SK-N-SH (cell line): ENCODE measurements around the gene MMD. TPM values are rescaled to one million over a fixed set of nuclear protein-coding genes. Genes with fewer than 3 reads are reported as not detected.
"Not testable (repeated sequence)": the region's sequence is repeated elsewhere in the genome, so short reads cannot be mapped to it uniquely, and the experiment has no call there.

ENCODE experiments used
- CTCF ChIA-PET: fragments of 300-600, 350-600 bp; formaldehyde crosslinking; extraction: SDS; loops from one replicate; lab custom pipeline; 2021; lab: Yijun Ruan, JAX
- POLR2A ChIA-PET: fragments of 350-600 bp; sonication (Branson Sonifier 250); formaldehyde crosslinking; extraction: SDS; loops from one replicate; lab custom pipeline; 2020; ENCODE audit warnings: antibody characterized with exemption, inconsistent platforms; lab: Yijun Ruan, JAX
- DNase-seq: peaks from one replicate; pipeline ENCODE4 v3.0.0; 2012
- H2AFZ ChIP-seq: fragments of 200-600 bp; sonication (generic); 2 replicates; pipeline ENCODE4 v1.8.1; 2016; ENCODE audit warnings: antibody characterized with exemption, mild to moderate bottlenecking, low read depth
- H3F3A ChIP-seq: fragments of 200-600 bp; sonication (generic); replicated peaks from 2 replicates; pipeline ENCODE3; 2016; ENCODE audit warnings: antibody characterized with exemption, mild to moderate bottlenecking; ENCODE audit not compliant: insufficient read depth
- H3K27ac ChIP-seq, 2 experiments: fragments of 200-500 bp in 1 of 2; fragments of 200-600 bp in 1 of 2; sonication (Bioruptor generic) in 1 of 2; sonication (generic), shearing (Covaris generic) in 1 of 2; 2 replicates each; pipeline versions ENCODE4 v1.5.1 to v1.6.1; 2014 to 2016; ENCODE audit warnings: low read depth in 2 of 2, inconsistent platforms in 1 of 2, low read length in 1 of 2, mild to moderate bottlenecking in 1 of 2, mixed read lengths in 1 of 2
- H3K27me3 ChIP-seq: fragments of 200-600 bp; sonication (generic), shearing (Covaris generic); 2 replicates; pipeline ENCODE4 v1.6.1; 2016; ENCODE audit warnings: mixed run types; ENCODE audit not compliant: insufficient read depth
- H3K36me3 ChIP-seq, 2 experiments: fragments of 200-500 bp in 1 of 2; fragments of 200-600 bp in 1 of 2; sonication (Bioruptor generic) in 1 of 2; sonication (generic) in 1 of 2; replicated peaks in 1 of 2; 2 replicates each; pipeline versions ENCODE3 to v1.5.1; 2014 to 2016; ENCODE audit warnings: low read length in 1 of 2, mild to moderate bottlenecking in 1 of 2; ENCODE audit not compliant: insufficient read depth in 2 of 2, control insufficient read depth in 1 of 2
- H3K4me1 ChIP-seq, 2 experiments: fragments of 200-500 bp in 1 of 2; fragments of 200-600 bp in 1 of 2; sonication (Bioruptor generic) in 1 of 2; sonication (generic), shearing (Covaris generic) in 1 of 2; 2 replicates each; pipeline versions ENCODE4 v1.5.1 to v1.6.1; 2014 to 2016; ENCODE audit warnings: low read depth in 1 of 2, low read length in 1 of 2, mixed run types in 1 of 2; ENCODE audit not compliant: insufficient read depth in 2 of 2, control insufficient read depth in 1 of 2
- H3K4me2 ChIP-seq: fragments of 200-600 bp; sonication (generic), shearing (Covaris generic); 2 replicates; pipeline ENCODE4 v1.6.1; 2017; ENCODE audit warnings: mixed run types
- H3K4me3 ChIP-seq, 2 experiments: fragments of 200-500 bp in 1 of 2; fragments of 200-600 bp in 1 of 2; sonication (Bioruptor generic) in 1 of 2; sonication (generic), shearing (Covaris generic) in 1 of 2; 2 replicates each; pipeline versions ENCODE4 v1.5.1 to v1.8.1; 2014 to 2016; ENCODE audit warnings: low read depth in 2 of 2, inconsistent platforms in 1 of 2, low read length in 1 of 2, mild to moderate bottlenecking in 1 of 2, mixed read lengths in 1 of 2, moderate library complexity in 1 of 2
- H3K79me2 ChIP-seq: fragments of 200-600 bp; sonication (generic); 2 replicates; pipeline ENCODE4 v1.8.1; 2017; ENCODE audit warnings: mild to moderate bottlenecking; ENCODE audit not compliant: insufficient read depth
- H3K9ac ChIP-seq: fragments of 200-600 bp; sonication (generic); 2 replicates; pipeline ENCODE4 v1.6.1; 2017; ENCODE audit warnings: mixed run types
- H3K9me2 ChIP-seq: fragments of 200-600 bp; sonication (generic); 2 replicates; pipeline ENCODE4 v1.6.1; 2017; ENCODE audit warnings: mixed run types
- H3K9me3 ChIP-seq: fragments of 200-600 bp; sonication (generic); 2 replicates; pipeline ENCODE4 v1.6.1; 2017; ENCODE audit warnings: mixed run types, mild to moderate bottlenecking, moderate library complexity
- H4K20me1 ChIP-seq: fragments of 200-600 bp; sonication (generic); 2 replicates; pipeline ENCODE4 v1.6.1; 2017; ENCODE audit warnings: mild to moderate bottlenecking, mixed run types; ENCODE audit not compliant: insufficient read depth
- CHD2 ChIP-seq: fragments of 150-350 bp; IDR thresholded peaks from 2 replicates; pipeline ENCODE4 v1.6.1; 2018; ENCODE audit warnings: low read length; ENCODE audit not compliant: partially characterized antibody
- JUND ChIP-seq: IDR thresholded peaks from 2 replicates; pipeline ENCODE4 v1.4.0; 2012
- PBX3 ChIP-seq: IDR thresholded peaks from 2 replicates; pipeline ENCODE4; 2012
- REST ChIP-seq: IDR thresholded peaks from 2 replicates; pipeline ENCODE4 v1.6.1; 2012; ENCODE audit warnings: mild to moderate bottlenecking, low read depth, low read length, moderate library complexity
- RFX5 ChIP-seq: IDR thresholded peaks from 2 replicates; pipeline ENCODE4 v1.6.1; 2012; ENCODE audit warnings: mild to moderate bottlenecking, improper control_type of control experiment, low read length
- TEAD4 ChIP-seq: IDR thresholded peaks from 2 replicates; pipeline ENCODE4 v1.4.0; 2012; ENCODE audit warnings: mild to moderate bottlenecking, borderline replicate concordance; ENCODE audit not compliant: insufficient read depth
- ZBTB33 ChIP-seq: IDR thresholded peaks from 2 replicates; pipeline ENCODE4 v1.4.0; 2012; ENCODE audit warnings: low read depth, borderline replicate concordance
- WGBS: methylation state at CpG from one replicate; pipeline ENCODE4 v1.1.6; 2017; ENCODE audit warnings: low lambda C conversion rate; 5-methylcytosine and 5-hydroxymethylcytosine counted together
- polyA plus RNA-seq, 3 experiments: library from polyadenylated mRNA; depleted of rRNA; stranded (reverse); fragments of >200 nt; gene quantifications; 2 replicates each; pipeline ENCODE4 v1.2.3, GENCODE V29; 2012

Gene MMD
- polyA plus RNA-seq, 1 of the 3 experiments (the other 2 are of a cell fraction) = 10.9 TPM

- TF ChIP-seq PBX3 = no peak
- TF ChIP-seq RFX5 = no peak
- no peak for TF ChIP-seq ZBTB33
Measured at GRCh38 chr17:55405600-55405999, 16.0 kb downstream of the MMD start (continued).

- DNase-seq, H3K9me3 ChIP-seq, H3K27ac ChIP-seq, H3K79me2 ChIP-seq, POLR2A ChIA-PET, H3K9ac ChIP-seq, H3K4me2 ChIP-seq, H2AFZ ChIP-seq, H3K4me1 ChIP-seq, H3F3A ChIP-seq, H3K9me2 ChIP-seq, H3K4me3 ChIP-seq, H4K20me1 ChIP-seq, H3K27me3 ChIP-seq: not testable (repeated sequence)
- CTCF ChIA-PET = interaction anchor here (4.2 kb wide), 1 partner anchor 109 kb away, joined by 17 read pairs; no protein-coding TSS in a partner anchor
- 96% methylated on average over 5 of the region's 5 CpGs for WGBS
- H3K36me3 ChIP-seq = peaks cover 22 to 56% of the 10 kb centered on the region in 2 experiments
Measured at GRCh38 chr17:55404197-55404596, 17.4 kb downstream of the MMD start.

GRCh38 chr17:55402374-55402773 is 19.3 kb downstream of the MMD start:
- CTCF ChIA-PET = interaction anchor here (0.6 to 4.2 kb wide), 5 partner anchors 19 to 309 kb away, joined by 3 to 17 read pairs (median 4); partner anchors contain the start of gene MMD

GRCh38 chr17:55398689-55399088 is 22.9 kb downstream of the MMD start:
- Histone ChIP-seq H3K9me2 (no peaks in the 10 kb centered on the region), H3K27ac (no peak overlapping the region), H4K20me1 (no peaks in the 10 kb centered on the region), H3K4me1 (no peaks in the 10 kb centered on the region; a peak in 1 of 4 replicates), H3K79me2 (no peaks in the 10 kb centered on the region)
- CTCF ChIA-PET = interaction anchor here (0.7 to 2.8 kb wide), 7 partner anchors 9 to 405 kb away, joined by 3 to 13 read pairs (median 3); no protein-coding TSS in a partner anchor
- TF ChIP-seq CHD2 (no peak), REST (peak; percentile 88)
- TF ChIP-seq, all 33 proteins: peak for 1
- no peak for DNase-seq
- H2AFZ ChIP-seq = no peak overlapping the region
- H3F3A ChIP-seq = peaks cover 5% of the 10 kb centered on the region
- H3K36me3 ChIP-seq = peaks cover 22 to 45% of the 10 kb centered on the region in 2 experiments
- no peak overlapping the region for H3K9ac ChIP-seq
- POLR2A ChIA-PET = no interaction called here
- H3K9me3 ChIP-seq = no peaks in the 10 kb centered on the region
- H3K4me3 ChIP-seq = no peak overlapping the region
- H3K4me2 ChIP-seq = no peak overlapping the region
- H3K27me3 ChIP-seq = no peaks in the 10 kb centered on the region
- WGBS = 94% methylated on average over 5 of the region's 5 CpGs

More at GRCh38 chr17:55402374-55402773, 19.3 kb downstream of the MMD start:
- POLR2A ChIA-PET = no interaction called here
- Histone ChIP-seq H3K9me3 (no peaks in the 10 kb centered on the region), H3K4me2 (no peak overlapping the region), H3K36me3 (peaks cover 27 to 46% of the 10 kb centered on the region in 2 experiments), H3K9ac (no peak overlapping the region), H3K27ac (no peak overlapping the region), H3K27me3 (no peaks in the 10 kb centered on the region), H3F3A (peaks cover 5% of the 10 kb centered on the region), H3K79me2 (no peaks in the 10 kb centered on the region), H3K4me3 (no peak overlapping the region), H3K9me2 (no peaks in the 10 kb centered on the region), H3K4me1 (no peaks in the 10 kb centered on the region), H4K20me1 (no peaks in the 10 kb centered on the region), H2AFZ (no peak overlapping the region)
- no peak for DNase-seq
- WGBS = 80% methylated on average over 4 of the region's 4 CpGs
- no peak for TF ChIP-seq TEAD4
- TF ChIP-seq JUND = 0 out of 2 replicates have a peak, but pooled peaks have one; percentile 5
- no peak for TF ChIP-seq CHD2
